ENCODE measurements around the gene PCSK6. TPM values are rescaled to one million over a fixed set of nuclear protein-coding genes. Genes with fewer than 3 reads are reported as not detected.

The PCSK6 gene
- total RNA-seq, 2 experiments from 2014 or later: 1.1 to 1.3 TPM

DNA sequence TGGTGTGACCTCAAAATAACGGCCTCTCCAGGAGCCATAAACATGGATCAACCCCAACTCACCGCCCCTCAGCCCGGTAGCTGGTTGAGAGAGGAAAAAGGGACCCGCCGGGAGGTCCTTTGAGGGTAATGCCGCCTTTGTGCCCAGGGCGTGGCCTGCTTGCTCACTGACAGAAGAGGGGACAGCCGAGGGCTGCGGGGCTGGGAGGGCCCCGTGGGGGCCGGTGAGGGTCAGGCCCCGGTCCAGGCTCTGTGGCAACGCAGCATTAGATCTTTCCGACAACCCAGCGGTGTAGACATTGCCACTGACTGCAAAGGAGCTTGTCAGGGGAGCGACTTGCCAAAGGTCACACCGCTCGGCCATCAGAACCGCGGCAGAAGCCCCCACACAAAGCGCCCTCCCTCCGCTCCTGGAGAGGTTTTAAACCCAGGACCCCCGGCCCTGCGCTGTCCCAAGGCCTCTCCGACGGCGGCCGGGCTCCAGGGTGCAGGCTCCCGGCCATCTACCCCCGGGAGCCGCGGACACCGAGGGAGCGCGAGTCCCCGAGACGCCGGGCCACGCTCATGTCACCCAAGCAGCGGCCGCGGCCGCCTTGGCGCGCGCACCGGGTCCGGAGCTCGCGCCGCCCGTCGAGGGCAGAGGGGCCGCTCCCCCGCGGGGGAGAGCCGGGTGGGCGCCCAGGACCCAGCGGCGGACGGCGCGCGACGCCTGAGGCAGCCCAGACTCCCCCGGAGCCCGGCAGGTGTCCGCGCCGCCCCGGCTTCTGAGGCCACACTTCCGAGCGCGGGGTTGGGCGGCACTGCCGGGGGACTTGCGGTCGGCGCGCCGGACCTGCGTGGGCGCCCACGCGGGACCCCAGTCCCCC lies 975 bp downstream of the PCSK6 start:
- CTCF ChIA-PET: no interaction called here

DNA sequence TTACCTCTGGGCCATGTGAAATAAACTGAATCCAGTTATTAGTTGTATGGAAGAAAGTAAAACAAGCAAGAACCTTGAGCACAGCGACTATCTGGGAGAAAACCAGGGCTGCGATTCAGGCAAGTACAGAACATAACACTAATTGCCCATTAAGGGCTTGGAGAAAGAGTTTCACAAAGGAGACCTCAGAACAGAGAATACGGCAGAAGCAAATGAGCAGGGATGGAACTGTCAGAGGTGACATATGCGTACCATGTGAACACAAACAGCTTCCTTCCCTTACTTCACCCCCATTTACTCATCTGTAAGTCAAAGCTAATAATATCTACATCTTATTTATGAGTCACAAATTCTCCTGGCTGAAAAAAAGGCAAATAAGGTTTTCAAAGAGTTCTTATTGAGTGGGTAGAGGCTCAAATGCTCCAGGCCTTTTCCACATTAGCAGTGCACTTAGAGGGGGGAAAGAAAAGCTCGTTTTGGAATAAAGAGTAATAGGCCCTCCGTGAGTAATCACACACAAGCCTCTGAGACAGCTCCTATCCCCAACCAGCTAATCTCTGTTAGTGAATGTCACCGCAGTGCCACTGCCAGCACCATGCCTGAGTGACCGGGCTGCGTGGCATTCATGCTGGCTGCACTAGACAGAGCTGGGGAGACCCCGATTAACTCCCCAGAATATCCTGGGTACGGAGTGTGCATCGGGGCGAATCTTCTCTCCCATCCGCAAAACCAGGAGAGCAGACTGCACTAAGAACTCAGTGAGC lies 2.6 kb downstream of the PCSK6 start:
- ChIA-PET CTCF (no interaction called here), POLR2A (no interaction called here)

More for the DNA sequence above, 975 bp downstream of the PCSK6 start:
- POLR2A ChIA-PET: no interaction called here

DNA sequence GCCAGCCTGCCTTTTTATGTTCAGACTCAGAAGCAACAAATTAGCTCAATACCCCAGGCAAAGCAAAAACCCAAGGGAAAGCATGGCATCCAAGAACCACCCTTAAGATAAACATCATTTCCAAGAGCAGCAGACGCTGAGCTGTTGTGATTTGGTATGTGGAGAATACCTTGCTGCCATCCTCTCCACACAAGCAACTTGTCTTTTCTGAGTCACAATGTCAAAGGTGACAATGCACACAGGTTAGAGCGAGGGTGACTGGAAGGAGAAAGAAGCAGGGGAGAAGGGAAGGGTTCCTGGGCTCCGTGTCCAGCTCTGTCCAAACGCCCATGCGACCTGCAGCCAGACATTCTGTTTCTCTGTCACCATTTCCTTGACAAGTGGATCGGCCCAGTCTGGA lies 6.0 kb downstream of the PCSK6 start:
- ChIA-PET CTCF (no interaction called here), POLR2A (no interaction called here)

DNA sequence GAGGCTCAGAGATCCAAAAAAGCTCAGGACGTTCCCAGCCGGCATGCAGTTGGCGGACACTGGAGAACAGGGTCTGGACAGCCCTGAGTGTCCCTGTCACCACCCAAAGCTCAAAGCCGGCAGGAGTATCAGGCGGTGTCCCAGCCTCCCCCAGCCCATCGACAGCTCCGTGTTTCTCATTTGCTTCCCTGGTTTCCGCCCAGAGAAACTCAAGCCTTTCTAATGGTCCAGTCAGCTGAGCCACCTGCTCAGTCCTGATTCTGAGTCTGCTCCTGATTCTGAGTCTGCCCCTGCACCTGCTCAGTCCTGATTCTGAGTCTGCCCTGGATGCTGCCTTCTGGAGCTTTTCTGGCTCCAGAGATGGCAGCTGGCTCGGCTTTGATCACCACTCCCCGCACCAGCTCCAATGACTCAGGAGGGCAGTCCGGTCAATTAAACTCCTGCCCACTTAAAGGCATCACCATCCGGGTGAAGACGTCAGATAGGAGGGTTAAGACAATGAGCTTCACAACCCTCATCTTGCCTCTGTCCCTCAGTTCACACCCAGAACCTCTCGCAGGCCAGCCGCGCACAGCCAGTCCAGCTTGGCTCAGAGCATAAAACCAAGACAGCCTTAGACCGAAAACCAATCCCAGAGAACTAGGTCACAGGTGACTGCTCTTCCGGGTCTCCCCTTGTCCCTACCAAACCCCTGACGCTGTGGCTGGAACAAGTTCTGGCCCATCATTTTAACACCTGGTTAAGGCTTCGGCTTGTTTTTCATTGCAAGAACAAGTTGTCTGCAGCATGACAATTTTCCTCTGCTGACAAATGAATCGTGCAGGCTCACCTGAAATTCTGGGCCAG lies 6.8 kb downstream of the PCSK6 start:
- POLR2A ChIA-PET: no interaction called here
- CTCF ChIA-PET: no interaction called here

DNA sequence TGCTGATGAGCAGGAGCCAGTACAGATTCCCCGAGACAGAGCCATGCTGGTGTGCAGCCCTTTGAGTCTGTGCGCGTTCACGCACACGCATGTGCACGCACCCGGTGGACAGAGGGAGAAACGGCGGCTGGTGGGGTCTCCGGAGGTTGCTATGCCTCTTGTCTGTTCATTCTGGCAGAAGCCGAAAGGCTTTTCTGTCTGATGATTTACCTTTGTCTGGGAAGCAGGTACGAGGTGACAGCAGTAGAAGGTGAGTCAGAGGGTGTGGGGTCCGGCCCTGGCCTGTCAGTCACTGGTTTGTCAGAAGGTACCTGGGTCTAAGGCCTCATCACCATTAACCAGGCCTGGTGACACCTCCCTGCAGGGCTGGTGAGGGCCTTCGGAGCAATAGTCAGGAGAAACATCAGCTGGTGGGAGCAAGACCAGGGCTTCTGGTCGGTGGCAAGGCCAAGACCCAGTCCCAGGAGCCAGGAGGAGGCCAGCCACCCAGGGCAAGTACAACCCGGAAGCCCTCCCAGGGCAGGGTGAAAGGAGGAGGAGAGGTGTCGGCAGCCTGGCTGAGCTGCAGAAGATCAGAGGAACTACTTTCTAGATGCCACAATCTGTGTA lies 7.5 kb downstream of the PCSK6 start:
- ChIA-PET POLR2A (no interaction called here), CTCF (no interaction called here)

DNA sequence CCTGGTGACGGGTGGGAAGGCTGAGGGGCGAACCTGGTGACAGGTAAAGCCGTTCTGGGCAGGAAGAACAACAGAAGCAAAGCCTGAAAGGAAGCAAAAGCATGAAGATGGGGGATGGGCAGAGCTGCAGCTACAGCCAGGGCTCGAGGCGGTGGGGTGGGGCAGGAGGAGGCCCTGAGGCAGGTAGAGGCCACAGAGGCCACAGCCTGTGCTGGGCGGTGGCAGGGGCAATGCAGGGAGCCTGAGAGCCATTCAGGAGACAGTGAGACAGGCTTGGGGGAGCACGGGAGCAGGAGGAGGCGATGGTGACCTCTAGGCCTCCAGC lies 8.2 kb downstream of the PCSK6 start:
- ChIA-PET CTCF (no interaction called here), POLR2A (no interaction called here)

DNA sequence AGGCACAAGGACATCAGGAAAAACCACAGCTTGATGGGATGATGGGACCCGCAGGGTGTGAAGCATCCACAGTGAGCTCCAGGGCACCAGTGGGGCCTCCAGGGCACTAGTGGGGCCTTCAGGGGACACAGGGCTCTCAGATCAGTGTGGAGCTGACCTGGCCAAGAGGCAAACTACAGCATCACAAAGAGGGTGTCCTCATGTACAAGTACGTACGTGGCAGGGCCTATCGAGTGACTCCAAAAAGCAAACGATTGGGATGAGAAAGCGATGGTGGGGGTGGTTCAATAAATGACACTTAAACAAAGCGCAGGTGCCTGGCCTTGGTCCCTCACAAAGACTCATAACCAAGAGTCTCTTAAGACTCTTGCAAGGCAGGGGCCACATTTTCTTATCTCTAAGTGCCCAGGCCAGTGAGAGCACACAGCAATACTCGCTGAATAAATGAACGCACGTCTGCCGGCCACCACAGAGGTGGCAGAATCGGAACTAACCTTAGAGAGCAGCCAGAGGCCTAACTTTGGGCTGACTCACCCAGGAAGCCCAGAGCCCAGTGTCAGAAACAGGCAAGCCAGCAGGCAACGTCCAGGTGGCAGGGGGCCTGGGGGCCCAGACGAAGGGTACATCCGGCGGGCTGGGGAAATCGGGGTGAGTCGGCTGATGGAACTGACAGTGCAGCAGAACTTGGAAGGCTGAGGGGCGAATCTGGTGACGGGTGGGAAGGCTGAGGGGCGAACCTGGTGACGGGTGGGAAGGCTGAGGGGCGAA lies 8.7 kb downstream of the PCSK6 start:
- ChIA-PET POLR2A (no interaction called here), CTCF (interaction anchor here (0.9 kb wide), 1 partner anchor 9 kb away, joined by 3 read pairs; no protein-coding TSS in a partner anchor)

DNA sequence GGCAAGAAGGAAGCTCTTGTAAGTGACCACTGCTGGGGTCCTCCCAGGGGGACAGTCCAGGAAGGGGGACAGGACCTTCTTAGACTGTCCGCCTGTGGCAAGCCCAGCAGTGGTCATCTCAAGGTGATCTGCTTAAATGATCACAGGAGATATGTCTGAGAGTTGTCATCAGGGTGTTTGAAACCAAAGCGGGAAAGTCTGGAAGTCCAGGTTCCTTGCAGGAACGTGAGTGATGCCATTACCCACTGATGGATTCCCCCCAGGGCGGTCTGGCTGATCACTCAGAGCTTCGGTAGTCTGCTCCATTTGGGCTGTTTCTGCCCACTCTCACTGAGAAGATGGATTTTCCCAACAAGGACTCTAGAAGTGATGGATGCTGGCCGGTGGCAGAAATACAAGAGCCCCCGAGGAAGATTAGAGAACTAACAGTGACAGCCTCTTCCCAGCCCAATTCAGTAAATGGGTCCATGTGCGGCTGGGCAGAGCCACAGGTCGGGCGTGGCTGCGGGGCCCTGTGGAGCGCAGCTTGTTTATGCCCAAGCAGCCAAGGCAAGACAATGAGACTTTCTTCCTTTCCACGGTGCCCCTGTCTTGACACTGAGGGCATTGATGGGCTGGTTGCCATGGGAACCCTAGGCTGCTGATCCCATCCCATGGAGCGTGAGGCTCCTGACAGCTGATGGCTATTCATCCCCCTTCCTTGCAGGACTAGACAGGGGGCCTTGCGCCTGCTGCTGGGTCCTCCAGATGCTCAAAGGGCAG lies 9.5 kb downstream of the PCSK6 start:
- POLR2A ChIA-PET: no interaction called here
- CTCF ChIA-PET: interaction anchor here (0.9 kb wide), 1 partner anchor 8 kb away, joined by 3 read pairs; no protein-coding TSS in a partner anchor

DNA sequence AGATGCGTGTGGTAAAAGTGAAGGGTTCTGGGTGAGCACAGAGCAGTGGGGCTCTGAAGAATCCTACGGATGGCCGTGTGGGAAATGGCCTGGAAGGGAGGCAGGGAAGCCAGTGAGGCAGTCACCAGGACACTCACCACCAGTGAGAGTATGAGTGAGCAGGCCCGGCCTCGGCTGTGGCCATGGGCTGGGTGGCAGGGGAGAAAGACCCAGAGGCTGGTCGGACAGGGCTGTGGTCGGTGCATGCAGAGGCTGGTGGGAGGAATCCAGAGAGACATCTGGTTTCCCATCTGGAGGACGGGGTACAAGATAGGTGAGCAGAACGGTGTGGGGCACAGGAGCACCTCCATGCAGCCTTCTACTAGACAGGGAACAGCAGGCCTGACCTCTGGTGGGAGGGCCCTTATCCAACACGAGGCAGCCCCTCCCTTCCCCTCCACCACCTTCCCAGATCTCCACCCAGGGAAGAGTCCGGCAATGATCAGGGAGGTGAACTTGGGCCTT lies 10.1 kb downstream of the PCSK6 start:
- CTCF ChIA-PET: no interaction called here

DNA sequence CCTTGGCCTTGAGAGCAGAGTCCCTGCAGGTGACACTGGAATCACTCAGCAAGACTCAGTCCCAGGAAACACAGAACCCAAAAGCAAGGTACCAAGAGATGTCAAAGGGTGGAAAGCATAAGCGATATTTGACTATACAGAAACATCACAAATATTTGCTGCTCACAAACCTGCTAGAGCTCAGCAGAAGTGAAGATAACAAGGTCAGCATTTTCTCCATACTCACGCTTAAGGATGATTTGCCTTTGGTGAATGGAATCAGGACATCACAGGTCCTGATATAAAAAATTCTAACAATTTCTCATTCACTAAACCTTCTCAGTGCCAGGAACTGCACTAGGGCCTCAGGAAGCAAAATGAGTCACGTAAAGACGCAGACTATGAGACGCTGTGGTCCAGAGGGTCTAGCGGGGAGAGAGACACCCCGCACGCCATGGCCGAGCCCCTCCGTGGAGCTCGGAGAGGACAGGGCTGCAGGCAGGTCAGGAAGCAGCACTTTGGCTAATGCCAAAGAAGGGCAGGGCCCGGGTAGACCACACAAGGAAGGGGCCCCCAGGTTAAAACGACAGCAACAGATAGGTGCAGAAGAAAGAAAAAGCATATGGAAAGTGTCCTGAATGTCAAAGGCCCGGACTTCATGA lies 10.7 kb downstream of the PCSK6 start:
- POLR2A ChIA-PET: no interaction called here

More for the DNA sequence above, 10.1 kb downstream of the PCSK6 start:
- POLR2A ChIA-PET: no interaction called here

DNA sequence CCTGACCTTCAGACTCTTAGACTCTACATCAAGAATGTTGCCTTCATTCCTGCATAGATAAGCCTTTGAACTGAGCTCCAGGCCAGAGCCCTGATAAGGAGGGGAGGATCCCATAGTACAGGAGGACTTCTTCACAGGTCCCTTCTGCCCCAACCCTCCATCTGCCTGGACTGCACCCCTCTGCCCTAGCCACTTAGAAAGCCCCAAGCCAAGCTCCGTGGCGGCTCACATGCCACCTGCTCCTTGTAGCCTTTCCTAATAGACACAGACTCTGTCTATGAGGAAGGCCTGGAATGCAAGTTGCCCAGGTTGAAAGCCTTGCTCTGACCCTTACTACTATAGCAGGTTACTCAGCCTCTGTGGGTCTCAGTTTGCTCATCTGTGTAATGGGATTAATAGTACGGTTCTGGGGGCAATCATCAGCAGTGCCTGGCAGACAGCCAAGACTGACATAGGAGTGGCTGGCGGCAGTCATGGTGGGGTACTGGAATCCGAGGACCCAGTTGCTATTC lies 11.6 kb downstream of the PCSK6 start:
- ChIA-PET CTCF (no interaction called here), POLR2A (no interaction called here)

More for the DNA sequence above, 10.7 kb downstream of the PCSK6 start:
- CTCF ChIA-PET: no interaction called here

DNA sequence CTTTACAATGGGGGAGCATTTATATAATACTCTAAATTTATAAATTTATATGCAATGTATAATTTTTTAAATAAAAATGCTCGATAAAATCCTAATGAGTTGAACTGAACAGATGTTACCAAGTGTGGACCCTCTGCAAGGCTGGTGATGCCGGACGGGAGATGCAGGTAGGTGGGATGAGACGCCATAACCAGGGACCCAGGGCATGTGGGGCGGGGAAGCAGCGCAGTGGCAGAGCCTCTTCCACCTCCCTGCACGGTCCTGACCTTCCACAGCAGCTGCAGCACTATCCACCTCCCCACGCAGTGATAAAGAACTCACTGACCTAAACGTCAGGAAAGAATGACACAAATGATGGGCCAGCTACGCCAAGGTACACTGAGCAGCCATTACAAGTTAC lies 12.8 kb downstream of the PCSK6 start:
- POLR2A ChIA-PET: no interaction called here

DNA sequence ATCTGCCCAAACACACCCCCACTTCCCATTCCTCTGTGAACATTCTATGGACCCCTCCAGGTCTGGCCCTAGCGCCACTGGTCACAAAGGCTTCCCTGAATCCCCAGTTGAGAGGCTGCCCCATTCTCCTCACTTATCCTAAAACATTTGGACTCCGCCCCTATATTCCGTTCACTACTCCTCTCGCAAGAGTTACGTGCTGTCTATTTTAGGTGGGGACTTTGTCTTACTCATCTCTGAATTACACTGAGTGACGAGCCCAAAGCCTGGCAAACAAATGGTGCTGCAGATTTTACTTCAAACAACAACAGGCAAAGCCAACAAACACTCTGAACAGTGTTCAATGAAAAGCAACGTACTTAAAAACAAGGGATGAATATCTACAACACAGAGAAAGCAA lies 14.5 kb downstream of the PCSK6 start:
- POLR2A ChIA-PET: no interaction called here

More for the DNA sequence above, 12.8 kb downstream of the PCSK6 start:
- CTCF ChIA-PET: no interaction called here

DNA sequence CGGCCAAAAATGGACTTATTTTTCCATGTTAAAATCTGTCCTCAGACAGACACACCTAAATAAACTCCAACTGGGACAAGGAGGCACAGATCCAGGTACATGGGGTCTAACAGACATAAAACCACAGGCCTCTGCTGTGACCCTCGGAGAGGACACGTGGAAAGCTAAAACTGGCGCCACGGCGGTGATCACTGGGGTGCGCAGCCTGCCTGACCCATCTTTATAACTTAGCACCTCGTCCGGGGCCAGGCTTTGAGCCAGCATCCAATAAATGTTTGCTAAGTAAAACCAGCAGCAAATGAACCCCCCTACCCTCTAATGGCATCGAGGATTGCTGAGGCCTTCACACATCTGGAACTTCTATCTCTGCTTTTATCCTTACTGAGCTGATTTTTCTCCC lies 15.3 kb downstream of the PCSK6 start:
- POLR2A ChIA-PET: no interaction called here
- CTCF ChIA-PET: no interaction called here

More for the DNA sequence above, 14.5 kb downstream of the PCSK6 start:
- CTCF ChIA-PET: no interaction called here

DNA sequence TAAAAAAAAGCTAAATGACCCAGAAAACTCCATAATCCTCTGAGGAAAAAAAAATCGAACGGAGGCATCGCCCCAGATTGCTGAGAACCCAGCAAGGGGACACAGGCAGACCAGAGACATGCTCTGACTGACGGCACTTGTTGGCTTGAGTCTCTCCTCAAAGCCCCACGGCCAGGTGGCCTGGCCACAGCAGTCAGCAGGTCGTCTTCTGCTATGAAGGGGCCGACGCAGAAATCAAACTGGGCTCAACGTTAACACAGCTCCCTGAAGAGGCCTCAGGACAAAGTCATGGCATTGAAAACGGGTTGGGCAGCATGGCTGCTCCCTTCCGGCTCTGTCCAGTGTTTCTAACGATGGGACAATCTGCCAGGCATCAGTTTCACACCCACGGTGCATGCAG lies 17.5 kb downstream of the PCSK6 start:
- CTCF ChIA-PET: interaction anchor here (0.5 to 0.6 kb wide), 2 partner anchors 8 to 464 kb away, joined by 3 to 4 read pairs; no protein-coding TSS in a partner anchor
- POLR2A ChIA-PET: no interaction called here

DNA sequence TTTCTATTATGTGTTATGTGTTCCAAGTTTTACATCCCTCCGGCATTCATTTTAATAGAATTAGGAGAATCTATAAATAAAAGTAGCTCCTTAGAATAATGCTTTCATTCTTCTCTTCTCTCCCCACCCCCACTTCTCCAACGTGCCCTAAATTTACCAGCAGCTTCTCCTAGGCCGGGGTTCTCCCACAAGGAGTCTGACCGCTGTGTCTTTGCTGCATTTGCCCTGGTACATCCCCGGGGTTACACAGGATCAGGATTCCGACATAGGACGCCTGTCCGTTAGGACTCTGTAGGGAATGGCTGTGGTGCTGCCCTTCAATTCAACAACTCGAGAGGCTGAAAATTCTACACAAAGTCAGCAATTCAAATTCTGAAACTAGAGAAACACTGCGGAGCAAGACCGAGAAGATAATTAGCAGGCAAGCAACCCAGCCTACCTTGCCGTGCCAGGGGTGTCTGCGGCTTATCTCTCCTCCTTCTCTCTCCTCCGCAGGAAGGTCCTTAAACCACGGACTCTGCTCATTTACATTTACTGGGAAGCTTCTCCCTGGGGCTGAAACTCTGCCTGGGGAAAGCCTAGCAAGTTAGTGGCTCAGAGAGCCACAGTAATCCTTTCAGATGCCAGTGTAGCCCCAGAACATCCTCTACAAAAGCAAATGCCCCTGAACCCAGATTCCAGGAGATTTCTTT lies 18.8 kb downstream of the PCSK6 start:
- CTCF ChIA-PET: no interaction called here

More for the DNA sequence above, 18.8 kb downstream of the PCSK6 start:
- POLR2A ChIA-PET: no interaction called here

All from activated CD8-positive, alpha-beta memory T cell treated with anti-CD3 and anti-CD28 coated beads for 36 hours (primary cell).